Nephron (organoid): ENCODE data around the gene MITF.
A peak's percentile ranks its signal among the peaks of the same experiment; 100 is the strongest.

Experiments
- H3K27ac Mint-ChIP-seq, 3 experiments: 2 replicates each; pipeline ENCODE4 v1.8.0; 2020; ENCODE audit warnings: mixed read lengths in 3 of 3, mild to moderate bottlenecking in 2 of 3, moderate library complexity in 1 of 3
- H3K27me3 Mint-ChIP-seq: 2 replicates; pipeline ENCODE4 v1.8.0; 2021; ENCODE audit warnings: low read depth, mild to moderate bottlenecking, moderate library complexity, mixed read lengths
- H3K36me3 Mint-ChIP-seq: 2 replicates; pipeline ENCODE4 v1.8.0; 2020; ENCODE audit warnings: low read depth, mixed read lengths
- H3K4me1 Mint-ChIP-seq: 2 replicates; pipeline ENCODE4 v1.8.0; 2020; ENCODE audit warnings: mixed read lengths
- H3K4me3 Mint-ChIP-seq, 3 experiments: 2 replicates each; pipeline ENCODE4 v1.8.0; 2020; ENCODE audit warnings: mild to moderate bottlenecking in 3 of 3, mixed read lengths in 3 of 3, moderate library complexity in 2 of 3
- H3K9me3 Mint-ChIP-seq: 2 replicates; pipeline ENCODE4 v1.8.0; 2020; ENCODE audit warnings: mixed read lengths
- CTCF ChIP-seq, 3 experiments: fragments of 200-600 bp; sonication (generic); IDR thresholded peaks; one replicate each; pipeline ENCODE4 v1.5.0; 2021; ENCODE audit warnings: antibody characterized with exemption in 3 of 3; ENCODE audit not compliant: unreplicated experiment in 3 of 3

The MITF gene

GRCh38 chr3:70000028-70000410 is 260.8 kb downstream of the MITF start:
- H3K36me3 Mint-ChIP-seq, result no peaks in the 10 kb centered on the region
- TF ChIP-seq CTCF (IDR thresholded peaks at IDR 0.05; ENCODE audit: unreplicated experiment in 3 of 3), result no peak

GRCh38 chr3:70000563-70001081 is 261.4 kb downstream of the MITF start:
- TF ChIP-seq CTCF (IDR thresholded peaks at IDR 0.05; ENCODE audit: unreplicated experiment in 3 of 3), result no peak

More at GRCh38 chr3:70000028-70000410, 260.8 kb downstream of the MITF start:
- Mint-ChIP-seq H3K27ac (peak overlapping the region in 1 of 3 experiments; percentile 72), H3K9me3 (no peaks in the 10 kb centered on the region), H3K27me3 (no peaks in the 10 kb centered on the region), H3K4me1 (peaks cover 48% of the 10 kb centered on the region), H3K4me3 (no peak overlapping the region)

GRCh38 chr3:70003119-70003518 is 263.9 kb downstream of the MITF start:
- no peak for TF ChIP-seq CTCF (IDR thresholded peaks at IDR 0.05; ENCODE audit: unreplicated experiment in 3 of 3)
- Mint-ChIP-seq H3K4me3 (no peak overlapping the region), H3K27me3 (no peaks in the 10 kb centered on the region), H3K36me3 (no peaks in the 10 kb centered on the region), H3K4me1 (peaks cover 29% of the 10 kb centered on the region), H3K9me3 (peaks cover 4% of the 10 kb centered on the region), H3K27ac (no peak overlapping the region)

More at GRCh38 chr3:70000563-70001081, 261.4 kb downstream of the MITF start:
- no peaks in the 10 kb centered on the region for H3K9me3 Mint-ChIP-seq
- H3K4me3 Mint-ChIP-seq, result no peak overlapping the region
- H3K27ac Mint-ChIP-seq, result peak overlapping the region; percentile 65 to 72 (median 68)
- no peaks in the 10 kb centered on the region for H3K27me3 Mint-ChIP-seq
- H3K4me1 Mint-ChIP-seq, result peaks cover 48% of the 10 kb centered on the region
- H3K36me3 Mint-ChIP-seq, result no peaks in the 10 kb centered on the region

- Mint-ChIP-seq H3K27me3 (no peaks in the 10 kb centered on the region), H3K4me1 (peaks cover 7% of the 10 kb centered on the region), H3K9me3 (peaks cover 6% of the 10 kb centered on the region), H3K27ac (no peak overlapping the region), H3K4me3 (no peak overlapping the region), H3K36me3 (no peaks in the 10 kb centered on the region)
- TF ChIP-seq CTCF (IDR thresholded peaks at IDR 0.05; ENCODE audit: unreplicated experiment in 3 of 3), result no peak
Measured at GRCh38 chr3:70006089-70006488, 266.8 kb downstream of the MITF start.

- Mint-ChIP-seq H3K27ac (no peak overlapping the region), H3K4me1 (peaks cover 9% of the 10 kb centered on the region), H3K36me3 (no peaks in the 10 kb centered on the region), H3K4me3 (no peak overlapping the region), H3K9me3 (peaks cover 9% of the 10 kb centered on the region), H3K27me3 (no peaks in the 10 kb centered on the region)
- no peak for TF ChIP-seq CTCF (IDR thresholded peaks at IDR 0.05; ENCODE audit: unreplicated experiment in 3 of 3)
Measured at GRCh38 chr3:70010346-70010745, 271.1 kb downstream of the MITF start.

- Mint-ChIP-seq H3K4me1 (peaks cover 9% of the 10 kb centered on the region), H3K27me3 (no peaks in the 10 kb centered on the region), H3K9me3 (peaks cover 9% of the 10 kb centered on the region), H3K4me3 (no peak overlapping the region), H3K36me3 (no peaks in the 10 kb centered on the region), H3K27ac (peak overlapping the region; percentile 23 to 41 (median 31))
- no peak for TF ChIP-seq CTCF (IDR thresholded peaks at IDR 0.05; ENCODE audit: unreplicated experiment in 3 of 3)
Measured at GRCh38 chr3:70011582-70011981, 272.3 kb downstream of the MITF start.
